KBM-7 (cell line): ENCODE results near the gene CCDC157.

Experiments
- DNase-seq: peaks from one replicate; pipeline ENCODE4 v3.0.0-alpha.2; 2015
- in situ Hi-C: fragments of 300-500 bp; cut with MboI; formaldehyde crosslinking; loops from 2 replicates; pipeline ENCODE4 v1.14.3; 2020; ENCODE audit warnings: low sequenced_read_pairs, low pct_unique_long_range_greater_than_20kb, mixed read lengths

Gene CCDC157

GRCh38 chr22:30380011-30380410, 23.2 kb downstream of the CCDC157 start:
- in situ Hi-C loops, result loop anchor here (25.0 kb wide), 1 partner anchor 268 kb away; no protein-coding TSS in a partner anchor
- DNase-seq, result no peak

- no peak for DNase-seq
- in situ Hi-C loops, result loop anchor here (25.0 kb wide), 1 partner anchor 269 kb away; no protein-coding TSS in a partner anchor
Measured at GRCh38 chr22:30381264-30381663, 24.5 kb downstream of the CCDC157 start.

- in situ Hi-C loops, result loop anchor here (25.0 kb wide), 1 partner anchor 270 kb away; no protein-coding TSS in a partner anchor
- no peak for DNase-seq
Measured at GRCh38 chr22:30382340-30382739, 25.5 kb downstream of the CCDC157 start.

GRCh38 chr22:30383061-30383460, 26.3 kb downstream of the CCDC157 start:
- no peak for DNase-seq
- in situ Hi-C loops, result loop anchor here (25.0 kb wide), 1 partner anchor 271 kb away; no protein-coding TSS in a partner anchor

- in situ Hi-C loops, result loop anchor here (25.0 kb wide), 1 partner anchor 274 kb away; no protein-coding TSS in a partner anchor
- no peak for DNase-seq
Measured at GRCh38 chr22:30385942-30386341, 29.1 kb downstream of the CCDC157 start.

GRCh38 chr22:30386608-30386959, 29.8 kb downstream of the CCDC157 start:
- DNase-seq, result no peak
- in situ Hi-C loops, result loop anchor here (25.0 kb wide), 1 partner anchor 274 kb away; no protein-coding TSS in a partner anchor

GRCh38 chr22:30386960-30387827, 30.4 kb downstream of the CCDC157 start, which contains the start of gene RNF215:
TSS of gene RNF215 (minus strand) at chr22:30387411. CDS start at chr22:30387313, 98 bp downstream.
- in situ Hi-C loops, result loop anchor here (25.0 kb wide), 1 partner anchor 275 kb away; no protein-coding TSS in a partner anchor

GRCh38 chr22:30390974-30391691, 34.3 kb downstream of the CCDC157 start:
- in situ Hi-C loops, result loop anchor here (25.0 kb wide), 1 partner anchor 279 kb away; no protein-coding TSS in a partner anchor
- DNase-seq, result peak; percentile 87

More at GRCh38 chr22:30386960-30387827, 30.4 kb downstream of the CCDC157 start, which contains the start of gene RNF215:
- DNase-seq, result peak; percentile 76

GRCh38 chr22:30392661-30393321, 36.0 kb downstream of the CCDC157 start:
- peak; percentile 57 for DNase-seq

GRCh38 chr22:30393322-30393680, 36.5 kb downstream of the CCDC157 start:
- in situ Hi-C loops, result loop anchor here (25.0 kb wide), 1 partner anchor 281 kb away; no protein-coding TSS in a partner anchor
- no peak for DNase-seq

More at GRCh38 chr22:30392661-30393321, 36.0 kb downstream of the CCDC157 start:
- in situ Hi-C loops, result loop anchor here (25.0 kb wide), 1 partner anchor 280 kb away; no protein-coding TSS in a partner anchor

GRCh38 chr22:30393885-30394284, 37.1 kb downstream of the CCDC157 start:
- DNase-seq, result no peak
- in situ Hi-C loops, result loop anchor here (25.0 kb wide), 1 partner anchor 282 kb away; no protein-coding TSS in a partner anchor

GRCh38 chr22:30396871-30397655, 40.3 kb downstream of the CCDC157 start, which contains the start of gene SEC14L2:
TSS of gene SEC14L2 (plus strand) at chr22:30397018. CDS start at chr22:30397117, 99 bp downstream.
- DNase-seq, result peak; percentile 52
- in situ Hi-C loops, result loop anchor here (25.0 kb wide), 1 partner anchor 285 kb away; no protein-coding TSS in a partner anchor

- in situ Hi-C loops, result loop anchor here (25.0 kb wide), 1 partner anchor 286 kb away; no protein-coding TSS in a partner anchor
- no peak for DNase-seq
Measured at GRCh38 chr22:30397656-30398635, 41.1 kb downstream of the CCDC157 start.

- in situ Hi-C loops, result loop anchor here (25.0 kb wide), 1 partner anchor 287 kb away; no protein-coding TSS in a partner anchor
- DNase-seq, result peak; percentile 52
Measured at GRCh38 chr22:30398685-30399680, 42.2 kb downstream of the CCDC157 start.

GRCh38 chr22:30399718-30400117, 42.9 kb downstream of the CCDC157 start:
- no peak for DNase-seq
- in situ Hi-C loops, result loop anchor here (25.0 kb wide), 1 partner anchor 287 kb away; no protein-coding TSS in a partner anchor
